Stimulated activated naive CD8-positive, alpha-beta T cell treated with anti-CD3 and anti-CD28 coated beads, Interleukin-15, Interleukin-2, amounts not matched to agents 100 U/mL and 50 U/mL, for 24 hours (primary cell): ENCODE measurements around the gene GAREM1.

Source experiments
- ATAC-seq: fragments of 150-1000 bp; cut with Tn5 transposase; one replicate; pipeline ENCODE4 v1.10.0; 2021
- DNase-seq: peaks from one replicate; pipeline ENCODE4 v3.0.0; 2021

Gene GAREM1

GRCh38 chr18:32459361-32460101 is 11.2 kb downstream of the GAREM1 start:
- DNase-seq, result no peak
- ATAC-seq, result no peak

- ATAC-seq (no peak), DNase-seq (no peak)
These were observed 15.3 kb downstream of the GAREM1 start for GRCh38 chr18:32455361-32455760.

GRCh38 chr18:32454593-32454992 is 16.1 kb downstream of the GAREM1 start:
- DNase-seq, result no peak
- no peak for ATAC-seq

GRCh38 chr18:32450874-32451273 is 19.8 kb downstream of the GAREM1 start:
- ATAC-seq (no peak), DNase-seq (no peak)

GRCh38 chr18:32450026-32450691 is 20.5 kb downstream of the GAREM1 start:
- DNase-seq, result no peak
- no peak for ATAC-seq

- ATAC-seq (no peak), DNase-seq (no peak)
These were observed 23.9 kb downstream of the GAREM1 start for GRCh38 chr18:32446780-32447179.

GRCh38 chr18:32445846-32446245 is 24.8 kb downstream of the GAREM1 start:
- ATAC-seq (no peak), DNase-seq (no peak)

- DNase-seq, result no peak
- ATAC-seq, result no peak
These were observed 26.9 kb downstream of the GAREM1 start for GRCh38 chr18:32443706-32444215.

- ATAC-seq, result no peak
These were observed 27.5 kb downstream of the GAREM1 start for GRCh38 chr18:32443033-32443705.

GRCh38 chr18:32442575-32442974 is 28.1 kb downstream of the GAREM1 start:
- DNase-seq (no peak), ATAC-seq (no peak)

More at GRCh38 chr18:32443033-32443705, 27.5 kb downstream of the GAREM1 start:
- no peak for DNase-seq

- DNase-seq, result no peak
- no peak for ATAC-seq
These were observed 29.1 kb downstream of the GAREM1 start for GRCh38 chr18:32441533-32441932.

- no peak for ATAC-seq
- no peak for DNase-seq
These were observed 30.2 kb downstream of the GAREM1 start for GRCh38 chr18:32440518-32440917.

GRCh38 chr18:32439802-32440201 is 30.9 kb downstream of the GAREM1 start:
- no peak for ATAC-seq
- peak; percentile 3 for DNase-seq

GRCh38 chr18:32439241-32439640 is 31.4 kb downstream of the GAREM1 start:
- ATAC-seq (no peak), DNase-seq (no peak)

GRCh38 chr18:32438173-32438572 is 32.5 kb downstream of the GAREM1 start:
- ATAC-seq, result no peak

GRCh38 chr18:32437100-32437834 is 33.4 kb downstream of the GAREM1 start:
- DNase-seq (no peak), ATAC-seq (no peak)

More at GRCh38 chr18:32438173-32438572, 32.5 kb downstream of the GAREM1 start:
- DNase-seq, result no peak

- ATAC-seq (no peak), DNase-seq (no peak)
These were observed 34.8 kb downstream of the GAREM1 start for GRCh38 chr18:32435631-32436500.

- ATAC-seq (no peak), DNase-seq (no peak)
These were observed 38.9 kb downstream of the GAREM1 start for GRCh38 chr18:32431753-32432152.

GRCh38 chr18:32429402-32429801 is 41.3 kb downstream of the GAREM1 start:
- no peak for DNase-seq

GRCh38 chr18:32427084-32427900 is 43.4 kb downstream of the GAREM1 start:
- no peak for ATAC-seq

More at GRCh38 chr18:32429402-32429801, 41.3 kb downstream of the GAREM1 start:
- ATAC-seq, result no peak

More at GRCh38 chr18:32427084-32427900, 43.4 kb downstream of the GAREM1 start:
- no peak for DNase-seq
